ENCODE data around the gene CTSD.

DNA sequence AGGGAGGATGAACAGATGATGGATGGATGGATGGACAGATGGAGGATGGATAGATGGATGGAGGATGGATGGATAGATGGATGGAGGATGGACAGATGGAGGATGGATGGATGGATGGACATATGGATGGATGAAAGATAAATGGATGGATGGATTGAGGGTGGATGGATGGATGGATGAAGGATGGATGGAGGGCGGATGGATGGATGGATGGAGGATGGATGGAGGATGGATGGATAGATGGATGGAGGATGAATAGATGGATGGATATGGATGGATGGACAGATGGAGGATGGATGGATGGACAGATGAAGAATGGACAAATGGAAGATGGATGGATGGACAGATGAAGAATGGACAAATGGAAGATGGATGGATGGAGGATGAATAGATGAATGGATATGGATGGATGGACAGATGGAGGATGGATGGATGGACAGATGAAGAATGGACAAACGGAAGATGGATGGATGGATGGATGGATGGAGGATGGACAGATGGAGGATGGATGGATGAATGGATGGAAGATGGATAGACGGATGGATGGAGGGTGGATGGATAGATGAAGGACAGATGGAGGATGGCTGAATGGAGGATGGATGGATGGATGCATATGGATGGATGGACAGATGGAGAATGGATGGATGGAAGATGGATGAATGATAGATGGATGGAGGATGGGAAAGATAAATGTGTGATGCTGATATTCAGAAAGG, 20.7 kb downstream of the CTSD start:
- TF ChIP-seq, protein P1, sequence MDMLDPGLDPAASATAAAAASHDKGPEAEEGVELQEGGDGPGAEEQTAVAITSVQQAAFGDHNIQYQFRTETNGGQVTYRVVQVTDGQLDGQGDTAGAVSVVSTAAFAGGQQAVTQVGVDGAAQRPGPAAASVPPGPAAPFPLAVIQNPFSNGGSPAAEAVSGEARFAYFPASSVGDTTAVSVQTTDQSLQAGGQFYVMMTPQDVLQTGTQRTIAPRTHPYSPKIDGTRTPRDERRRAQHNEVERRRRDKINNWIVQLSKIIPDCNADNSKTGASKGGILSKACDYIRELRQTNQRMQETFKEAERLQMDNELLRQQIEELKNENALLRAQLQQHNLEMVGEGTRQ (IDR thresholded peaks at IDR 0.05; ENCODE audit: low read length) = no peak
- no peak for TF ChIP-seq SIRT6 (IDR thresholded peaks at IDR 0.05; ENCODE audit: low read length)
- no peak for TF ChIP-seq POU5F1 (IDR thresholded peaks at IDR 0.05; ENCODE audit: low read depth, low read length)
- no peak for TF ChIP-seq POLR2AphosphoS5 (IDR thresholded peaks at IDR 0.05; ENCODE audit: low read depth, low read length)
- no peak for TF ChIP-seq POLR2A (IDR thresholded peaks at IDR 0.05; ENCODE audit: control extremely low read depth in 1 of 2, low read depth in 2 of 2, low read length in 2 of 2)
- TF ChIP-seq HDAC2 (IDR thresholded peaks at IDR 0.05; ENCODE audit: borderline replicate concordance in 1 of 2, low read depth in 2 of 2, low read length in 2 of 2) = no peak
- no peak for TF ChIP-seq GTF2F1 (IDR thresholded peaks at IDR 0.05; ENCODE audit: borderline replicate concordance, low read depth, low read length)
- no peak for TF ChIP-seq SUZ12 (IDR thresholded peaks at IDR 0.05; ENCODE audit: low read length)
- no peak for TF ChIP-seq RNF2 (IDR thresholded peaks at IDR 0.05; ENCODE audit: borderline replicate concordance, low read depth, low read length, missing control alignments, poor library complexity, severe bottlenecking)
- no peak for TF ChIP-seq CHD1 (IDR thresholded peaks at IDR 0.05; ENCODE audit: low read depth, low read length)
- TF ChIP-seq, protein P2, sequence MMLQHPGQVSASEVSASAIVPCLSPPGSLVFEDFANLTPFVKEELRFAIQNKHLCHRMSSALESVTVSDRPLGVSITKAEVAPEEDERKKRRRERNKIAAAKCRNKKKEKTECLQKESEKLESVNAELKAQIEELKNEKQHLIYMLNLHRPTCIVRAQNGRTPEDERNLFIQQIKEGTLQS (IDR thresholded peaks at IDR 0.05; ENCODE audit: insufficient read depth, low read depth, low read length) = no peak
- no peak for TF ChIP-seq ZNF274 (IDR thresholded peaks at IDR 0.05; ENCODE audit: borderline replicate concordance, extremely low read depth, low read length)
- TF ChIP-seq TAF1 (IDR thresholded peaks at IDR 0.05; ENCODE audit: low read depth, low read length) = no peak
